A673 (cell line): ENCODE measurements around the gene IL22RA1.

Source experiments
- CTCF ChIP-seq: fragments of 300-800, 200-600 bp; sonication (generic); conservative IDR thresholded peaks from 2 replicates; pipeline ENCODE4 v1.5.1; 2017; ENCODE audit warnings: low read depth, mild to moderate bottlenecking, antibody characterized with exemption, low read length, moderate library complexity, mixed read lengths
- EZH2 ChIP-seq: fragments of 200-600 bp; sonication (generic); IDR thresholded peaks from 2 replicates; pipeline ENCODE4 v1.6.1; 2017; ENCODE audit warnings: borderline replicate concordance, low read depth, mild to moderate bottlenecking, mixed read lengths, antibody characterized with exemption, low read length; ENCODE audit not compliant: poor library complexity, severe bottlenecking

DNA sequence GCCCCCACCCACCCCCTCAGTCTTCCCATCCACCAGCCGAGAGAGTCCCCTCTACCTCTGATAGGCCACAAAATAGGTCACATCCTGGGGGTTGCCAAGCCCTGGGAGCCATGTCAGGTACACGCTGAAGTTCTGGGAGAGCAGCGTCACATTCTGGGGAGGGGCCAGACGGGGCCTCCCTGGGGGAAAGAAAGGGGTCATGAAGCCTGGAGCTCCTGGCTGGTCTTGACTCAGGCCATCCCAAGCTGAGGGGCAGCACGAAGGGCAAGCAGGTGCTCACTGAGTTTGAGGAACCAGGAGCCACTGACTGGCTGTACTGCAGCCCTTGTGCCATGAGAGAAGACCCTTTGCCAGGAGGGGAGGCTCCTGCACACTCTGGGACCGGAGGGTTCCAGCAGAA, 37.7 kb upstream of the IL22RA1 start:
- TF ChIP-seq CTCF (no peak), EZH2 (no peak)
